ENCODE results near the gene GNAS. TPM values are rescaled to one million over a fixed set of nuclear protein-coding genes. Genes with fewer than 3 reads are reported as not detected.

Gene GNAS
- polyA plus RNA-seq, 1 donor (not counting 4 experiments of a cell fraction or from before 2014, with no cell fraction given) = 560 TPM

DNA sequence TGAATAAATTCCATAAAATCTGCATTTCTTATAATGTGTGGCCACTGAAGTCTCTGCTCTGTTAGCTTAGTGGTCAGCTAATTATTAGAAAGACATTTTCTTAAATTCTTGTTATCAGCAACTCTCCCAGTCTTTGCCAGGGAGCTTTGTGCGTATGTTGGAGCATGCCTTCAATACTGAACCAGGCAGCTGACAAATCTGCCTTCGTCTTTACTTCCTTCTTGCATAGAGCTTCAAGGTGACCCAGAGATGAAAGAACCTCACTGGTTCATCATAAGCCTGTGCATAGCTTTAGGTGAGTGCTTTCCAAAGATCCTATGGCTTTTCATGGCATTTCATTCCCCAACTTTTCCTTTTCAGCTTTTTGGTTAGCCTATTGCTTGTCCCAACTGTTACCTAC lies 85.6 kb downstream of the GNAS start:
- H3K79me2 ChIP-seq (ENCODE audit: control insufficient read depth, insufficient read depth, low read length) = no peaks in the 10 kb centered on the region

DNA sequence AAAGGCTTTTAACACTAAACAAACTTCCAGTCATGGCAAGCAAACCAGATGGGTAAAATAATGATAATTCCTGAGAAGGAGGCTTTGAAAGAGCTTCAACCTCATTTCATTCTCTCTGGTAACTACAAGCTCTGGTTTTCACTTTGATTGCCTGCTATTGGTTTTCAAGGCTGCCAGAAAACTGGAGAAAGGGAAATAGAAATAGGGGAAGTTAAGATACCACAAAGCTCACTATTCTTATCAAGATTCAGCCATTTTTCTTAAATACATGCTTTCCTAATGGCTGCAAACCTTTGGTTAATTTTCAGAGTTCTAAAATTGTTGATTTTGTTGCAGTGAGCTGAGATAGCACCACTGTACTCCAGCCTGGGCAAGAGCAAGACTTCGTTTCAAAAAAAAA lies 86.0 kb downstream of the GNAS start:
- Histone ChIP-seq H2AFZ (ENCODE audit: control insufficient read depth, low read length) (no peak overlapping the region), H3K9me3 (ENCODE audit: control insufficient read depth, low read depth, low read length) (no peaks in the 10 kb centered on the region)

More for the DNA sequence above, 85.6 kb downstream of the GNAS start:
- Histone ChIP-seq H3K9me1 (ENCODE audit: control insufficient read depth, extremely low read depth, insufficient read depth, low read length) (no peaks in the 10 kb centered on the region), H3K4me2 (ENCODE audit: control insufficient read depth, extremely low read depth, insufficient read depth, low read depth, low read length) (no peak overlapping the region), H3K4me1 (ENCODE audit: control insufficient read depth, extremely low read depth, insufficient read depth, low read length) (no peaks in the 10 kb centered on the region), H2AFZ (ENCODE audit: control insufficient read depth, low read length) (no peak overlapping the region), H3K36me3 (ENCODE audit: control insufficient read depth in 2 of 2, extremely low read depth in 1 of 2, insufficient read depth in 2 of 2, low read length in 2 of 2) (no peaks in the 10 kb centered on the region), H3K9ac (ENCODE audit: control insufficient read depth, extremely low read depth, insufficient read depth, low read length) (no peak overlapping the region), H3K9me3 (ENCODE audit: control insufficient read depth, low read depth, low read length) (no peaks in the 10 kb centered on the region), H3K27me3 (ENCODE audit: control insufficient read depth, extremely low read depth, insufficient read depth, low read length) (peaks cover 7% of the 10 kb centered on the region), H3K4me3 (ENCODE audit: control insufficient read depth in 2 of 3, extremely low read depth in 1 of 3, insufficient read depth in 2 of 3, low read depth in 1 of 3, low read length in 3 of 3) (no peak overlapping the region), H4K20me1 (ENCODE audit: control insufficient read depth, extremely low read depth, insufficient read depth, low read length) (no peaks in the 10 kb centered on the region), H3K27ac (ENCODE audit: control insufficient read depth, insufficient read depth, low read length) (no peak overlapping the region)
- no peak for DNase-seq (ENCODE audit: low read depth, low spot score)
- dilution Hi-C loops (cut with MboI; ENCODE audit: extremely low pct_ligation_motif_present, low sequenced_read_pairs) = no loop called here
- no peak for TF ChIP-seq EZH2 (IDR thresholded peaks at IDR 0.05; ENCODE audit: low read length)
- TF ChIP-seq CTCF (optimal IDR thresholded peaks at IDR 0.05 in 1 of 3, IDR thresholded peaks at IDR 0.05 in 1 of 3, conservative IDR thresholded peaks at IDR 0.05 in 1 of 3; ENCODE audit: extremely low read depth in 1 of 3, insufficient read depth in 2 of 3, low read length in 3 of 3) = no peak
- FAIRE-seq = no peak

More for the DNA sequence above, 86.0 kb downstream of the GNAS start:
- Histone ChIP-seq H4K20me1 (ENCODE audit: control insufficient read depth, extremely low read depth, insufficient read depth, low read length) (no peaks in the 10 kb centered on the region), H3K27me3 (ENCODE audit: control insufficient read depth, extremely low read depth, insufficient read depth, low read length) (peaks cover 7% of the 10 kb centered on the region), H3K9ac (ENCODE audit: control insufficient read depth, extremely low read depth, insufficient read depth, low read length) (no peak overlapping the region), H3K4me2 (ENCODE audit: control insufficient read depth, extremely low read depth, insufficient read depth, low read depth, low read length) (no peak overlapping the region), H3K9me1 (ENCODE audit: control insufficient read depth, extremely low read depth, insufficient read depth, low read length) (no peaks in the 10 kb centered on the region), H3K4me1 (ENCODE audit: control insufficient read depth, extremely low read depth, insufficient read depth, low read length) (no peaks in the 10 kb centered on the region), H3K36me3 (ENCODE audit: control insufficient read depth in 2 of 2, extremely low read depth in 1 of 2, insufficient read depth in 2 of 2, low read length in 2 of 2) (no peaks in the 10 kb centered on the region), H3K27ac (ENCODE audit: control insufficient read depth, insufficient read depth, low read length) (no peak overlapping the region), H3K79me2 (ENCODE audit: control insufficient read depth, insufficient read depth, low read length) (no peaks in the 10 kb centered on the region), H3K4me3 (ENCODE audit: control insufficient read depth in 2 of 3, extremely low read depth in 1 of 3, insufficient read depth in 2 of 3, low read depth in 1 of 3, low read length in 3 of 3) (no peak overlapping the region)
- DNase-seq (ENCODE audit: low read depth, low spot score) (no peak), FAIRE-seq (no peak)
- no peak for TF ChIP-seq CTCF (optimal IDR thresholded peaks at IDR 0.05 in 1 of 3, IDR thresholded peaks at IDR 0.05 in 1 of 3, conservative IDR thresholded peaks at IDR 0.05 in 1 of 3; ENCODE audit: extremely low read depth in 1 of 3, insufficient read depth in 2 of 3, low read length in 3 of 3)
- no peak for TF ChIP-seq EZH2 (IDR thresholded peaks at IDR 0.05; ENCODE audit: low read length)
- dilution Hi-C loops (cut with MboI; ENCODE audit: extremely low pct_ligation_motif_present, low sequenced_read_pairs) = no loop called here

Data from keratinocyte (primary cell).